ENCODE measurements around the gene VPS52.
"Not testable (repeated sequence)": the region's sequence is repeated elsewhere in the genome, so short reads cannot be mapped to it uniquely, and the experiment has no call there.

- not testable (repeated sequence) for TF ChIP-seq POLR2A (IDR thresholded peaks at IDR 0.05; ENCODE audit: extremely low read depth, insufficient read length); CTCF (IDR thresholded peaks at IDR 0.05; ENCODE audit: low read depth, low read length); MYC (IDR thresholded peaks at IDR 0.05; ENCODE audit: low read depth, low read length); MAX (IDR thresholded peaks at IDR 0.05; ENCODE audit: low read depth, low read length)
These were observed 13.5 kb upstream of the VPS52 start for GRCh38 chr6:33285214-33285613.
